Astrocyte (in vitro differentiated cells and primary cell): ENCODE measurements around the gene ADIPOR1. TPM values are rescaled to one million over a fixed set of nuclear protein-coding genes. Genes with fewer than 3 reads are reported as not detected.

ENCODE experiments used
- DNase-seq: peaks from one replicate; pipeline ENCODE4 v3.0.0-alpha.2; 2010; ENCODE audit warnings: low read depth
- FAIRE-seq: peaks from 2 replicates; lab custom pipeline; 2011; peaks lifted over from hg19 to GRCh38; lab: Jason Lieb, UNC
- H2AFZ ChIP-seq: 2 replicates; pipeline ENCODE4 v1.6.0; 2012; ENCODE audit warnings: low read depth, low read length, inconsistent platforms
- H3K27ac ChIP-seq: 2 replicates; pipeline ENCODE4 v1.5.1; 2011; ENCODE audit warnings: low read depth, low read length, inconsistent platforms
- H3K27me3 ChIP-seq: 2 replicates; pipeline ENCODE4 v1.6.0; 2011; ENCODE audit warnings: low read length, inconsistent platforms; ENCODE audit not compliant: insufficient read depth
- H3K36me3 ChIP-seq: 2 replicates; pipeline ENCODE4 v1.5.1; 2011; ENCODE audit warnings: low read length, inconsistent platforms; ENCODE audit not compliant: insufficient read depth
- H3K4me1 ChIP-seq: 2 replicates; pipeline ENCODE4 v1.5.1; 2011; ENCODE audit warnings: low read length, inconsistent platforms; ENCODE audit not compliant: insufficient read depth
- H3K4me2 ChIP-seq: 2 replicates; pipeline ENCODE4 v1.6.0; 2012; ENCODE audit warnings: low read length, inconsistent platforms
- H3K4me3 ChIP-seq: 2 replicates; pipeline ENCODE4 v1.5.1; 2011; ENCODE audit warnings: low read depth, mild to moderate bottlenecking, low read length, inconsistent platforms; ENCODE audit not compliant: insufficient read depth
- H3K79me2 ChIP-seq: 2 replicates; pipeline ENCODE4 v1.6.0; 2012; ENCODE audit warnings: mild to moderate bottlenecking, low read length, inconsistent platforms; ENCODE audit not compliant: insufficient read depth
- H3K9ac ChIP-seq: 2 replicates; pipeline ENCODE4 v1.6.0; 2012; ENCODE audit warnings: mild to moderate bottlenecking, low read length, inconsistent platforms
- H3K9me3 ChIP-seq: 2 replicates; pipeline ENCODE4 v1.5.1; 2012; ENCODE audit warnings: low read depth, mild to moderate bottlenecking, low read length, inconsistent platforms; ENCODE audit not compliant: insufficient read depth
- H4K20me1 ChIP-seq: 2 replicates; pipeline ENCODE4 v1.6.0; 2012; ENCODE audit warnings: low read length, inconsistent platforms; ENCODE audit not compliant: insufficient read depth
- H3K27ac Mint-ChIP-seq: one replicate; pipeline ENCODE4 v1.8.0; 2021; ENCODE audit warnings: mild to moderate bottlenecking, mixed read lengths; ENCODE audit not compliant: unreplicated experiment
- H3K27me3 Mint-ChIP-seq: one replicate; pipeline ENCODE4 v1.8.0; 2021; ENCODE audit warnings: low read depth, mixed read lengths; ENCODE audit not compliant: unreplicated experiment
- H3K36me3 Mint-ChIP-seq: one replicate; pipeline ENCODE4 v1.8.0; 2021; ENCODE audit warnings: low read depth, mixed read lengths; ENCODE audit not compliant: unreplicated experiment
- H3K4me1 Mint-ChIP-seq: one replicate; pipeline ENCODE4 v1.8.0; 2021; ENCODE audit warnings: low read depth, mixed read lengths; ENCODE audit not compliant: unreplicated experiment
- H3K4me3 Mint-ChIP-seq: one replicate; pipeline ENCODE4 v1.8.0; 2021; ENCODE audit warnings: mild to moderate bottlenecking, moderate library complexity, mixed read lengths; ENCODE audit not compliant: unreplicated experiment
- H3K9me3 Mint-ChIP-seq: one replicate; pipeline ENCODE4 v1.8.0; 2021; ENCODE audit warnings: mild to moderate bottlenecking, mixed read lengths; ENCODE audit not compliant: unreplicated experiment
- EZH2 ChIP-seq: IDR thresholded peaks from 2 replicates; pipeline ENCODE4 v1.6.1; 2012; ENCODE audit warnings: mild to moderate bottlenecking, low read length, inconsistent platforms; ENCODE audit not compliant: insufficient read depth
- total RNA-seq: library from RNA; stranded (reverse); gene quantifications from 2 replicates; pipeline ENCODE4 v1.2.1, GENCODE V29; 2021
- TF ChIP-seq, protein P1 (sequence below): IDR thresholded peaks from 2 replicates; pipeline ENCODE4 v1.5.1; 2011; ENCODE audit warnings: low read depth, mild to moderate bottlenecking, inconsistent platforms, low read length, moderate library complexity; ENCODE audit not compliant: insufficient read depth

Gene ADIPOR1
- total RNA-seq, 1 donor from 2014 or later = 73.0 TPM

DNA sequence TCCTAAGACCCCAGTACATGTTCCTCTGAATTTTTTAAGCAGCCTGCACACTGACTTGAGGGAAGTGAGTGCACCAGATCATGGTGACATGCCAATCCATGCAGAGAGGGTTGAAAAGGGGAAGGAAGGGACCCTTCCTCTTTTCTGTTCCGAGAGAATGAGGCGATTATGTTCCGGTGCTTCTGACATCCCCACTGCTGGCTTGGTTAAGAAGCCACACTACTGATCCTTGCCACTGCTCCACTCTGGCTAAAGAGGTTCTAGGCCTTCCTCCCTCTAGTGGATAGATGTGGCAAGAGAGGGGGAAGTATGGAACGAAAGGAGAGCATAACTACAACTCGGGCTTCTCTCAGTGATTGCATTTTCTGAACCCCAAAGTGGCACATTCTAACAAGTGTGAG, 10.8 kb upstream of the ADIPOR1 start:
- no peak for FAIRE-seq
- no peaks in the 10 kb centered on the region for H3K9me3 Mint-ChIP-seq

GRCh38 chr1:202968351-202968750, 10.2 kb upstream of the ADIPOR1 start:
- TF ChIP-seq, protein P1, sequence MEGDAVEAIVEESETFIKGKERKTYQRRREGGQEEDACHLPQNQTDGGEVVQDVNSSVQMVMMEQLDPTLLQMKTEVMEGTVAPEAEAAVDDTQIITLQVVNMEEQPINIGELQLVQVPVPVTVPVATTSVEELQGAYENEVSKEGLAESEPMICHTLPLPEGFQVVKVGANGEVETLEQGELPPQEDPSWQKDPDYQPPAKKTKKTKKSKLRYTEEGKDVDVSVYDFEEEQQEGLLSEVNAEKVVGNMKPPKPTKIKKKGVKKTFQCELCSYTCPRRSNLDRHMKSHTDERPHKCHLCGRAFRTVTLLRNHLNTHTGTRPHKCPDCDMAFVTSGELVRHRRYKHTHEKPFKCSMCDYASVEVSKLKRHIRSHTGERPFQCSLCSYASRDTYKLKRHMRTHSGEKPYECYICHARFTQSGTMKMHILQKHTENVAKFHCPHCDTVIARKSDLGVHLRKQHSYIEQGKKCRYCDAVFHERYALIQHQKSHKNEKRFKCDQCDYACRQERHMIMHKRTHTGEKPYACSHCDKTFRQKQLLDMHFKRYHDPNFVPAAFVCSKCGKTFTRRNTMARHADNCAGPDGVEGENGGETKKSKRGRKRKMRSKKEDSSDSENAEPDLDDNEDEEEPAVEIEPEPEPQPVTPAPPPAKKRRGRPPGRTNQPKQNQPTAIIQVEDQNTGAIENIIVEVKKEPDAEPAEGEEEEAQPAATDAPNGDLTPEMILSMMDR = no peak
- TF ChIP-seq EZH2 = no peak
- H3K9ac ChIP-seq = no peak overlapping the region
- Mint-ChIP-seq H3K27me3 (no peaks in the 10 kb centered on the region), H3K4me1 (peaks cover 22% of the 10 kb centered on the region), H3K36me3 (peaks cover 9% of the 10 kb centered on the region), H3K4me3 (peak overlapping the region; percentile 27), H3K9me3 (no peaks in the 10 kb centered on the region), H3K27ac (no peak overlapping the region)
- no peak overlapping the region for H3K27ac ChIP-seq
- DNase-seq (no peak), FAIRE-seq (no peak)
- H3K4me3 ChIP-seq = no peak overlapping the region
- no peaks in the 10 kb centered on the region for H4K20me1 ChIP-seq
- H3K79me2 ChIP-seq = peaks cover 11% of the 10 kb centered on the region
- peaks cover 5% of the 10 kb centered on the region for H3K27me3 ChIP-seq
- H3K4me2 ChIP-seq = peak overlapping the region; percentile 96
- peaks cover 24% of the 10 kb centered on the region for H3K4me1 ChIP-seq
- H2AFZ ChIP-seq = peak overlapping the region; percentile 96
- H3K9me3 ChIP-seq = no peaks in the 10 kb centered on the region
- H3K36me3 ChIP-seq = peaks cover 5% of the 10 kb centered on the region

More for the DNA sequence above, 10.8 kb upstream of the ADIPOR1 start:
- H3K27ac ChIP-seq = no peak overlapping the region
- no peaks in the 10 kb centered on the region for H4K20me1 ChIP-seq
- no peaks in the 10 kb centered on the region for H3K9me3 ChIP-seq
- H3K4me2 ChIP-seq = no peak overlapping the region
- peaks cover 24% of the 10 kb centered on the region for H3K4me1 ChIP-seq
- Mint-ChIP-seq H3K27ac (no peak overlapping the region), H3K4me1 (peaks cover 22% of the 10 kb centered on the region), H3K36me3 (peaks cover 7% of the 10 kb centered on the region), H3K4me3 (peak overlapping the region; percentile 50), H3K27me3 (peaks cover 4% of the 10 kb centered on the region)
- TF ChIP-seq, protein P1 = peak; percentile 68
- TF ChIP-seq EZH2 = no peak
- H2AFZ ChIP-seq = peak overlapping the region; percentile 36
- no peak overlapping the region for H3K4me3 ChIP-seq
- no peak overlapping the region for H3K9ac ChIP-seq
- DNase-seq = peak; percentile 40
- peaks cover 8% of the 10 kb centered on the region for H3K27me3 ChIP-seq
- peaks cover 11% of the 10 kb centered on the region for H3K79me2 ChIP-seq
- H3K36me3 ChIP-seq = peaks cover 3% of the 10 kb centered on the region

GRCh38 chr1:202967684-202968281, 9.7 kb upstream of the ADIPOR1 start:
- Histone ChIP-seq H3K36me3 (peaks cover 9% of the 10 kb centered on the region), H3K27ac (no peak overlapping the region), H3K4me3 (peak overlapping the region; percentile 71), H3K4me1 (peaks cover 24% of the 10 kb centered on the region), H3K27me3 (peaks cover 3% of the 10 kb centered on the region), H3K9ac (peak overlapping the region; percentile 73), H3K79me2 (peaks cover 11% of the 10 kb centered on the region), H3K9me3 (no peaks in the 10 kb centered on the region), H4K20me1 (no peaks in the 10 kb centered on the region), H3K4me2 (peak overlapping the region; percentile 96), H2AFZ (peak overlapping the region; percentile 96)
- Mint-ChIP-seq H3K36me3 (peaks cover 12% of the 10 kb centered on the region), H3K9me3 (no peaks in the 10 kb centered on the region), H3K4me3 (peak overlapping the region; percentile 89), H3K4me1 (peaks cover 22% of the 10 kb centered on the region), H3K27ac (peak overlapping the region; percentile 77), H3K27me3 (no peaks in the 10 kb centered on the region)
- no peak for TF ChIP-seq EZH2
- TF ChIP-seq, protein P1 = no peak
- FAIRE-seq (no peak), DNase-seq (no peak)
